ENCODE measurements around the gene TBC1D16.

- TF ChIP-seq CTCF (IDR thresholded peaks at IDR 0.05) (no peak), EZH2 (IDR thresholded peaks at IDR 0.05) (no peak)
Observed at GRCh38 chr17:80024206-80024972, 11.3 kb downstream of the TBC1D16 start.
